SU-DHL-6 (cell line): Measurements from ENCODE around the gene MEN1.

ENCODE experiments used
- CTCF ChIP-seq: fragments of 200-600 bp; sonication (generic); IDR thresholded peaks from one replicate; pipeline ENCODE4 v1.5.1; 2017; ENCODE audit warnings: antibody characterized with exemption, mild to moderate bottlenecking, low read length, moderate library complexity; ENCODE audit not compliant: insufficient read depth, poor library complexity, severe bottlenecking
- EZH2phosphoT487 ChIP-seq: fragments of 200-600 bp; sonication (generic), shearing (Covaris generic); conservative IDR thresholded peaks from 2 replicates; pipeline ENCODE4 v1.6.1; 2018; ENCODE audit warnings: mild to moderate bottlenecking, antibody characterized with exemption, low read length, moderate library complexity, mixed read lengths

- no peak for TF ChIP-seq CTCF
- TF ChIP-seq EZH2phosphoT487: no peak
Measured at GRCh38 chr11:64826578-64827450, 16.5 kb upstream of the MEN1 start.
